ENCODE results near the gene EMC8. TPM values are rescaled to one million over a fixed set of nuclear protein-coding genes. Genes with fewer than 3 reads are reported as not detected.

Gene EMC8
- polyA plus RNA-seq, 1 of the 3 experiments (the other 2 are of a cell fraction), result 45.9 TPM

DNA sequence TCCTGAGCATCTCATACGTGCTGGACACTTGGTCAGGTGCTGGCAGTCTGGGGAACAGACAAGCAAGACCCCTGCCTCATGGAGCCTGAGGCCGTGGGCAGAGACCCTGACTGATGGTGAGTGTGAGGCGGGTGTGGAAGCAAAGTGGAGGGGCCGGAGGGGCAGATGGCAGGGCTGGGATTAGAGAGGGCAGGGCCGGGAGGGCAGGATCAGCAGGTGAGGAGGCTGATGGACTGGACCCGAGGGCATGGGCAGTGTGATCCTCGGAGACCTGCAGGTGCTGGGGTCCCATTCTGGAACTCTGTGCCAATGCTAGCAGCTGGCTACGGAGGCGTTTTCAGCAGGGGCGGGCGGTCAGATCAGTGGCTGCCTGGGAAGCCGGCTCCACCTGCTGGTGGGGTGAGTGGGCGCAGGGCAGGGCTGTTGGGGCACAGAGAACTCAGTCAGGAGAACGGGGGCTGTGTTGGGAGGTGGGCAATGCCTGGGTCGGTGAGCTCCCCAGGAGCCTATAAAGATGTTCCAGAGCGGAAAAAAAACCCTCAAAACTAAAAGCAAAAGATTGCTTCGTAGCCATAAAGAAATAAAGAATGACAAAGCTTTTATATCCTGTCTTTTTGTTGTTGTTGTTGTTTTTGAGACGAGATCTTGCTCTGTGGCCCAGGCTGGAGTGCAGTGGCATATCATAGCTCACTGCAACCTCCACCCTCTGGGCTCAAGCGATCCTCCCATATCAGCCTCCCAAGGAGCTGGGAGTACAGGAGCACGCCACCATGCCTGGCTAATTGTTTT lies 39.5 kb downstream of the EMC8 start:
- no peaks in the 10 kb centered on the region for H3K36me3 ChIP-seq (replicated peaks in 1 of 2; ENCODE audit: control insufficient read depth in 1 of 2, insufficient read depth in 2 of 2, low read length in 1 of 2)
- TF ChIP-seq IRF3 (IDR thresholded peaks at IDR 0.05; ENCODE audit: low read depth, low read length) (no peak), MEF2A (IDR thresholded peaks at IDR 0.05; ENCODE audit: borderline replicate concordance, low read depth) (no peak), CHD2 (IDR thresholded peaks at IDR 0.05; ENCODE audit: low read length, partially characterized antibody) (no peak), YY1 (IDR thresholded peaks at IDR 0.05; ENCODE audit: low read depth) (no peak), GATA2 (CRISPR knock-in tag; IDR thresholded peaks at IDR 0.05) (no peak), ZBTB33 (IDR thresholded peaks at IDR 0.05; ENCODE audit: borderline replicate concordance, low read depth) (no peak), RCOR1 (IDR thresholded peaks at IDR 0.05; ENCODE audit: low read length) (no peak), SMC3 (IDR thresholded peaks at IDR 0.05; ENCODE audit: low read depth, low read length) (no peak), RAD21 (IDR thresholded peaks at IDR 0.05; ENCODE audit: low read length) (0 out of 2 replicates have a peak, but pooled peaks have one; percentile 7), CTCF (IDR thresholded peaks at IDR 0.05) (peak; percentile 49), NRF1 (IDR thresholded peaks at IDR 0.05; ENCODE audit: low read depth, low read length) (no peak)
- TF ChIP-seq, protein P1, sequence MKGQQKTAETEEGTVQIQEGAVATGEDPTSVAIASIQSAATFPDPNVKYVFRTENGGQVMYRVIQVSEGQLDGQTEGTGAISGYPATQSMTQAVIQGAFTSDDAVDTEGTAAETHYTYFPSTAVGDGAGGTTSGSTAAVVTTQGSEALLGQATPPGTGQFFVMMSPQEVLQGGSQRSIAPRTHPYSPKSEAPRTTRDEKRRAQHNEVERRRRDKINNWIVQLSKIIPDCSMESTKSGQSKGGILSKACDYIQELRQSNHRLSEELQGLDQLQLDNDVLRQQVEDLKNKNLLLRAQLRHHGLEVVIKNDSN (IDR thresholded peaks at IDR 0.05; ENCODE audit: borderline replicate concordance, low read depth), result no peak
- no peaks in the 10 kb centered on the region for H3K9me3 ChIP-seq
- no peak overlapping the region for H3K9ac ChIP-seq
- H3K27me3 ChIP-seq (ENCODE audit: insufficient read depth), result peaks cover 6% of the 10 kb centered on the region; the same call in 1 of the 2 replicates
- H3K4me3 ChIP-seq (ENCODE audit: low read depth in 2 of 2, low read length in 1 of 2), result no peak overlapping the region
- H2AFZ ChIP-seq (ENCODE audit: low read depth), result no peak overlapping the region
- WGBS (ENCODE audit: low lambda C conversion rate), result 36% methylated on average over 20 of the region's 20 CpGs
- H4K20me1 ChIP-seq (ENCODE audit: insufficient read depth), result no peaks in the 10 kb centered on the region
- DNase-seq, result no peak
- no peaks in the 10 kb centered on the region; a peak in 1 of 4 replicates for H3K4me1 ChIP-seq (ENCODE audit: control insufficient read depth in 1 of 2, insufficient read depth in 2 of 2, low read depth in 1 of 2, low read length in 1 of 2)
- peaks cover 8% of the 10 kb centered on the region for H3F3A ChIP-seq (replicated peaks; ENCODE audit: insufficient read depth)
- H3K27ac ChIP-seq (ENCODE audit: low read depth in 2 of 2, low read length in 1 of 2), result no peak overlapping the region
- CTCF ChIA-PET, result interaction anchor here (0.7 to 1.7 kb wide), 7 partner anchors 9 to 83 kb away, joined by 3 to 4 read pairs (median 3); no protein-coding TSS in a partner anchor
- no peak overlapping the region for H3K4me2 ChIP-seq
- H3K79me2 ChIP-seq (ENCODE audit: insufficient read depth), result no peaks in the 10 kb centered on the region
- POLR2A ChIA-PET, result no interaction called here
- no peaks in the 10 kb centered on the region for H3K9me2 ChIP-seq
